ENCODE results near the gene GNA14.

DNA sequence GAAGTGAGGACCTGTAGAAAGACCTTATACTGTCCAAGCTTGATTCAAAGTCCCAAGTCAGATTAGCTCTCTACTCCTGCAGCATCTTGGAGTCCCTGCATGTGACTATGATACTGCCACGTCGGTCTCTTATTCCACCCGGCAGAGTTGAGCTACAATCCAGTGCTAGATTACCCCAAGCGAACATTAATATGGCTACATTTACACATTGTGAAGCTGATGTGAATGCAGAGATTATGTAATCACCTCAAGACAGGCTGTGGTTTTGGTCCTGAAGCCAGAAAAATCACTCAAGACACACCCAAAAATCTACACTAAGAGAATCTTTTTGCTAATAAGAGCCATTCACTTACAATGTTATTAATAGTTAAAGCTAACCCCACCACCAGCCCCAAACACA, 116.7 kb downstream of the GNA14 start:
- TF ChIP-seq, protein P1, sequence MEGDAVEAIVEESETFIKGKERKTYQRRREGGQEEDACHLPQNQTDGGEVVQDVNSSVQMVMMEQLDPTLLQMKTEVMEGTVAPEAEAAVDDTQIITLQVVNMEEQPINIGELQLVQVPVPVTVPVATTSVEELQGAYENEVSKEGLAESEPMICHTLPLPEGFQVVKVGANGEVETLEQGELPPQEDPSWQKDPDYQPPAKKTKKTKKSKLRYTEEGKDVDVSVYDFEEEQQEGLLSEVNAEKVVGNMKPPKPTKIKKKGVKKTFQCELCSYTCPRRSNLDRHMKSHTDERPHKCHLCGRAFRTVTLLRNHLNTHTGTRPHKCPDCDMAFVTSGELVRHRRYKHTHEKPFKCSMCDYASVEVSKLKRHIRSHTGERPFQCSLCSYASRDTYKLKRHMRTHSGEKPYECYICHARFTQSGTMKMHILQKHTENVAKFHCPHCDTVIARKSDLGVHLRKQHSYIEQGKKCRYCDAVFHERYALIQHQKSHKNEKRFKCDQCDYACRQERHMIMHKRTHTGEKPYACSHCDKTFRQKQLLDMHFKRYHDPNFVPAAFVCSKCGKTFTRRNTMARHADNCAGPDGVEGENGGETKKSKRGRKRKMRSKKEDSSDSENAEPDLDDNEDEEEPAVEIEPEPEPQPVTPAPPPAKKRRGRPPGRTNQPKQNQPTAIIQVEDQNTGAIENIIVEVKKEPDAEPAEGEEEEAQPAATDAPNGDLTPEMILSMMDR (IDR thresholded peaks at IDR 0.05), result no peak
- no peak for TF ChIP-seq POLR2A (IDR thresholded peaks at IDR 0.05)
